IPS DF 6.9 (cell line): ENCODE data around the gene TRPC4.

ENCODE experiments used
- DNase-seq: peaks from one replicate; pipeline ENCODE4 v3.0.0-alpha.2; 2013; ENCODE audit warnings: low read depth, low spot score
- H3K27ac ChIP-seq: one replicate; pipeline ENCODE4 v1.5.1; 2013; ENCODE audit warnings: low read length, control low read depth
- H3K27me3 ChIP-seq: 2 replicates; pipeline ENCODE4 v1.6.1; 2013; ENCODE audit warnings: mild to moderate bottlenecking, low read length; ENCODE audit not compliant: control insufficient read depth, insufficient read depth
- H3K36me3 ChIP-seq: 2 replicates; pipeline ENCODE4 v1.6.1; 2013; ENCODE audit warnings: low read length; ENCODE audit not compliant: control insufficient read depth, insufficient read depth
- H3K4me1 ChIP-seq: 2 replicates; pipeline ENCODE4 v1.6.1; 2013; ENCODE audit warnings: low read length; ENCODE audit not compliant: control insufficient read depth, insufficient read depth
- H3K4me3 ChIP-seq: 2 replicates; pipeline ENCODE4 v1.5.1; 2013; ENCODE audit warnings: mild to moderate bottlenecking, low read length
- H3K9me3 ChIP-seq: 2 replicates; pipeline ENCODE4 v1.6.1; 2013; ENCODE audit warnings: low read length, inconsistent platforms; ENCODE audit not compliant: control insufficient read depth, insufficient read depth
- WGBS: extraction: QIAGEN DNeasy Blood & Tissue Kit; methylation state at CpG from one replicate; pipeline ENCODE4 v1.1.7; 2013; ENCODE audit warnings: mixed read lengths, missing lambda C conversion rate; ENCODE audit not compliant: insufficient read length, insufficient coverage; 5-methylcytosine and 5-hydroxymethylcytosine counted together

The TRPC4 gene

DNA sequence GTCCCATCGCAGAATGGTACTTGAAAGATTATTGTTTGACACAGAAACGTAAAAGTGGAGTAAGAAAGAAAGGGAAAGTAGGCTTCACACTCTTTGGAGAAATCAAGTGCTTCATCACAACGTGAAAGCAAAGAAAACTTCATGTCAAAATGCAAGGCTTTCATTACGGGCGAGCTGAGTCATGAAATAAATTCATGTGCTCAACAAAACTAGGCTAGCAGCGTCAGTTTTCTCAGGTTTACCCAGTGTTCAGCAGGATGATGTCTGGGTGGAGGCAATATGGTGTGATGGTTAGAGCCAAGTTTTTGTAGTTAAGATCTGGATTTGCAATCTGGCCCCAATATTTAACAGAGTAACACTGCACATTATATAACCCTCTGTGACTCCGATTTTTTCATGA lies 128.0 kb downstream of the TRPC4 start:
- no peaks in the 10 kb centered on the region for H3K27me3 ChIP-seq
- H3K36me3 ChIP-seq: no peaks in the 10 kb centered on the region
- H3K27ac ChIP-seq: no peak overlapping the region
- H3K4me1 ChIP-seq: no peaks in the 10 kb centered on the region
- no peak for DNase-seq
- no peak overlapping the region for H3K4me3 ChIP-seq
- no CpG with 5 or more reads among the region's 7 CpGs for WGBS
- no peaks in the 10 kb centered on the region for H3K9me3 ChIP-seq

- H3K4me1 ChIP-seq: no peaks in the 10 kb centered on the region
- H3K4me3 ChIP-seq: no peak overlapping the region
- no peak for DNase-seq
- no CpG with 5 or more reads among the region's 3 CpGs for WGBS
- no peaks in the 10 kb centered on the region for H3K36me3 ChIP-seq
- no peak overlapping the region for H3K27ac ChIP-seq
- H3K27me3 ChIP-seq: no peaks in the 10 kb centered on the region
- H3K9me3 ChIP-seq: no peaks in the 10 kb centered on the region
Measured at GRCh38 chr13:37736045-37736444, 133.5 kb downstream of the TRPC4 start.

DNA sequence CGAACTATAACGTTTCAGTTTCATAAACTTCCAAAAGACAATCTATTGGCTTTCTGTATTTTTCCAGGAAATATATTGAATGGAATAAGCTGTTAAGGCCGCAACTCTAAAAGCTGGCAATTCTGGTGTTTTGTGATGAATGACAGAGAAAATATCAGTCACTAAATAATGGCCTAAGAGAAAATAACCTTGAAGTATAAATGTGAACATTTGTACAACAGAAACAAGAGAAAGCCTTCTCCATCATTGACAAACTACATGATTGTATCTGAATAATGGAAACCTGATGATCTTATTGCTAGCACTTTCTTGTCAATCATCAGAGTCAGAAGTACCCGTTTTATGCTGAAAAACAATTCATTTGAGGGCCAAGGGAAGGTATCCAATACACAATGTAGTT lies 134.3 kb downstream of the TRPC4 start:
- H3K9me3 ChIP-seq: no peaks in the 10 kb centered on the region
- no peak overlapping the region for H3K27ac ChIP-seq
- H3K27me3 ChIP-seq: no peaks in the 10 kb centered on the region
- no peak for DNase-seq
- no peak overlapping the region for H3K4me3 ChIP-seq
- H3K4me1 ChIP-seq: no peaks in the 10 kb centered on the region
- no peaks in the 10 kb centered on the region for H3K36me3 ChIP-seq
- WGBS: no CpG with 5 or more reads among the region's 4 CpGs

- no CpG with 5 or more reads among the region's 4 CpGs for WGBS
- no peak for DNase-seq
- no peaks in the 10 kb centered on the region for H3K36me3 ChIP-seq
- no peaks in the 10 kb centered on the region for H3K4me1 ChIP-seq
- H3K9me3 ChIP-seq: no peaks in the 10 kb centered on the region
- H3K27ac ChIP-seq: no peak overlapping the region
- no peak overlapping the region for H3K4me3 ChIP-seq
- no peaks in the 10 kb centered on the region for H3K27me3 ChIP-seq
Measured at GRCh38 chr13:37729876-37730275, 139.7 kb downstream of the TRPC4 start.

DNA sequence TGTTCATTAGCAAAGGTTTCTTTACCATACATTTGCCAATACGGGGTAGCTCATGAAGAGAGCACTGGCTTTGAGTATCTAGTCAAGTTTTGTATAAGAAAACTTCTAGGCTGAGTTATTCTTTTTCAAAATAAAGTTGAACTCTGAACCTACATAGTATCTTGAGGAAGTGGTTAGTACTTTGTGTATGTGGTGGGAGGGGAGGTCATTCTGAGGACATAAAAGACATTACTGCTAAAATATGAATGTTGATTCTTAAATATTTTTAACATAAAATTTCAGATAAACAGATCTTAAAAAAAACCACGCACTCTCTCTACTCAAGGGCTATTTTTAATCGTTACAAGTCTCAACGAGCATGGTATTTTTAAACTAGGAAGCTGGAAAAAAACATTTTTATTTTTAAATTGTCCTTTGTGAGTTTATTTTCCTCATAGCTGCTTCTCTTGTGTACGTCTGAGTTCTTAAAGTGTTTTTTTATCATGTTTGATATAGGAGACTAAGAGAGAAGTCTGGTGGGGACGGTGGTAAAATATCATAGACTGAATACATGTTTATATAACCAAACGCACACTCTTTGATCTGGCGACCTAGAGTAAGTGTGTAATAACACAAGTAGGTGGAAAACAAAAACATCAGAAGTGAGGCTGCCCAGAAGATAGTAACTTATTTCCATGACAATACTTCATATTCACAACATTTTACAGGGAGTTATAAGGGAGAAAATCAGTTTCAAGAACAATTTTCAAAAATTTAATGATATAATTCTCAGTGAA lies 153.0 kb downstream of the TRPC4 start:
- no peaks in the 10 kb centered on the region for H3K27me3 ChIP-seq
- no CpG with 5 or more reads among the region's 8 CpGs for WGBS
- no peak overlapping the region for H3K27ac ChIP-seq
- H3K4me1 ChIP-seq: no peaks in the 10 kb centered on the region
- H3K4me3 ChIP-seq: no peak overlapping the region
- no peaks in the 10 kb centered on the region for H3K36me3 ChIP-seq
- H3K9me3 ChIP-seq: no peaks in the 10 kb centered on the region
- DNase-seq: no peak

DNA sequence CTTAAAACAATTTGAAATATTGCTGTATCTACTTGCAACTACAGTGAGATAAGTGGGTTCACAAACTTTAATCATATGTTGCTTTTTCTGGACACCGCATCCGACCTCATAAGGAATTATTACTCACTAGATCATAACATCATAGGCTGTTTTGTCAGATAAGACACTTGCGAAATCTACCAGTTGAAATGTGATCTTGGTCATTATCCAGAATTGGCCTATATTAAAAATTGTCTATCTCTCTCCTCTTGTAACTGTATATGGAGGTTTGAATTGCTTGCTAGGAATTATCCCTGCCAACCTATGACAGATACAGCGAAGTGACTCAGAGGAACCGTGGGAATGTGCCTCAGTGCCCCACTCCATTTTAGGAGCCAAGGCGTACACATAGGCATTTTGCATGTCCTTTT lies 154.0 kb downstream of the TRPC4 start:
- Histone ChIP-seq H3K4me3 (no peak overlapping the region), H3K27ac (no peak overlapping the region), H3K9me3 (no peaks in the 10 kb centered on the region), H3K36me3 (no peaks in the 10 kb centered on the region), H3K27me3 (no peaks in the 10 kb centered on the region), H3K4me1 (no peaks in the 10 kb centered on the region)
- no peak for DNase-seq
- no CpG with 5 or more reads among the region's 6 CpGs for WGBS

DNA sequence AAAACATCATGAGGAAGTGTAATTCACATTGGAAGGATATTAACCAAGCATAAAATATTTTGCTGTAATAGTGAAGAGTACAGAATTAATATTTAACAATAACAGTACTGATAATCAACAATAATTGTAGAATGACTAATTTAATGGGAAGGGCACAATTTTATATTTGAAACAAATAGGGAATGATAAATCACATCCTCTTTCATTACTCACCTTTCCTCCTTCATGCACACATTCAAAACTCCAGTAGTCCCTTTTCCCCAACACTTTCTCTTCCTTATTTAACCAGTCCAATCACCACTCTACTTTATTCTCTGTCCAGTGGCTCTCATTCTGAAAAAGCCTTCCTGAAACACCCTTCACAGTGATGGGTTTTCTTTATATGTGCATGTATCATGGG lies 160.3 kb downstream of the TRPC4 start:
- Histone ChIP-seq H3K36me3 (no peaks in the 10 kb centered on the region), H3K27me3 (no peaks in the 10 kb centered on the region), H3K4me1 (no peaks in the 10 kb centered on the region), H3K9me3 (no peaks in the 10 kb centered on the region), H3K4me3 (no peak overlapping the region), H3K27ac (no peak overlapping the region)
- DNase-seq: no peak

DNA sequence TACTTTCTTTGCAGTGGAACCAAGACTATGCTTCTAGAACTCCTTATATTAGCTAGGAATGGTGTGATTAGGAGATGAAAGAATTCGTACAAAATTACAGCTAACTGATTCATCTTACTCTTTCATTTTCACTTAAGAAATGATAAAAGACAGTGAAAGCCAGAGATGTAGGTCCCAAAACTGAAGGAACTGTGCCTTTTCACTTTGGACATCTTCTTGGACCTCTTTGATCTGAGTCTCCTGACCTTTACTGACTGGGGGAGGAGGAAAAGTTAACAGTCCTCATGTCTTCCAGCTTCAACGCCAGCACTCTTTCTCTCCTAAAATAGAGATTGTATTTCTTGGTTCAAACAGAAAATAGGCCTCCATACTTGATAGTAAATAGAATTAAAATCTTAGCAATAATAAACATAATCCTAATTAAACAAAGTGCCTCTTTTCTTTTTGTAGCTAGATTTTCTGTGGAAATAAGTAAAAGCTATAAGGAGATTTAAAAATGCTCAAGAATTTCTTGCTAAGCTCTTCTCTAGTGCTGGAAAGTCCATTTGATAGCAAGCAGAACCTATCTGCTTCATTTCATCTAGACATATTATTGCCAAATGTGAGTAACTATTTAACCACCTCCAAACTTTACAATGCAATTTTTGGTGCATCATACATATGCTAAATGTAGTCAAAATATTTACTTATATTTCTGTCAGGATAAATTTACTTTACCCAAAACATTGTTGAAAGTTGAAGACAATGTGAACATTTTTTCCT lies 161.7 kb downstream of the TRPC4 start:
- Histone ChIP-seq H3K27ac (no peak overlapping the region), H3K27me3 (no peaks in the 10 kb centered on the region), H3K9me3 (no peaks in the 10 kb centered on the region), H3K36me3 (no peaks in the 10 kb centered on the region), H3K4me1 (no peaks in the 10 kb centered on the region), H3K4me3 (no peak overlapping the region)
- WGBS: no CpG with 5 or more reads among the region's 2 CpGs
- no peak for DNase-seq

GRCh38 chr13:37706041-37706440 lies 163.5 kb downstream of the TRPC4 start:
- WGBS: no CpG with 5 or more reads among the region's 2 CpGs
- no peak for DNase-seq
- Histone ChIP-seq H3K36me3 (no peaks in the 10 kb centered on the region), H3K4me3 (no peak overlapping the region), H3K9me3 (no peaks in the 10 kb centered on the region), H3K27ac (no peak overlapping the region), H3K4me1 (no peaks in the 10 kb centered on the region), H3K27me3 (no peaks in the 10 kb centered on the region)

DNA sequence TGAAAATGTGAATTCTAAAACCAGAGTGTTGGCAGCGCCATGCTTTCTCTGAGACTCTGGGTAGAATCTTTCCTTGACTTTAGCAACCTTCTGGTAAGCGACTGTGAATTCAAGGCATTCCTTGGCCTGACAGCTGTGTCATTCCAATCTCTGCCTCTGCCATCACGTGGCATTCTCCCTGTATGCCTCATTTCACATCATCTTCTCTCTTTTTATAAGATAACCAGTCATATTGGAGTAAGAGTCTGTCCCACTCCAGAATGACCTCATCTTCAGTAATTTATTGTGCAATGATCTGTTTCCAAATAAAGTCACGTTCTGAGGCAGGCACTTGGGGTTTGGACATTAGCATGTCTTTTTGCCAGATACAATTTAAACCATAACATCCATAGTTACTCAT lies 167.6 kb downstream of the TRPC4 start:
- H3K9me3 ChIP-seq: no peaks in the 10 kb centered on the region
- no CpG with 5 or more reads among the region's 4 CpGs for WGBS
- DNase-seq: no peak
- no peaks in the 10 kb centered on the region for H3K4me1 ChIP-seq
- no peak overlapping the region for H3K4me3 ChIP-seq
- H3K27ac ChIP-seq: no peak overlapping the region
- H3K36me3 ChIP-seq: no peaks in the 10 kb centered on the region
- no peaks in the 10 kb centered on the region for H3K27me3 ChIP-seq

- DNase-seq: no peak
Measured at GRCh38 chr13:37701306-37701705, 168.3 kb downstream of the TRPC4 start.

More at GRCh38 chr13:37701306-37701705, 168.3 kb downstream of the TRPC4 start:
- Histone ChIP-seq H3K27me3 (no peaks in the 10 kb centered on the region), H3K27ac (no peak overlapping the region), H3K4me3 (no peak overlapping the region), H3K9me3 (no peaks in the 10 kb centered on the region), H3K4me1 (no peaks in the 10 kb centered on the region), H3K36me3 (no peaks in the 10 kb centered on the region)
- no CpG with 5 or more reads among the region's 4 CpGs for WGBS
